Muscle layer of duodenum (tissue), 2 donors: ENCODE measurements around the gene PABPN1L.

ENCODE experiments used
- H3K27ac ChIP-seq: one replicate; pipeline ENCODE4 v1.7.0; 2013; ENCODE audit warnings: mild to moderate bottlenecking, low read length
- H3K27me3 ChIP-seq: one replicate; pipeline ENCODE4 v1.7.0; 2013; ENCODE audit warnings: low read depth, mild to moderate bottlenecking, control low read depth, low read length
- H3K36me3 ChIP-seq, 2 donors: one replicate each; pipeline ENCODE4 v1.7.0; 2013; ENCODE audit warnings: low read length in 2 of 2, control low read depth in 1 of 2, mild to moderate bottlenecking in 1 of 2; ENCODE audit not compliant: insufficient read depth in 2 of 2, control insufficient read depth in 1 of 2
- H3K4me1 ChIP-seq, 2 donors: one replicate each; pipeline ENCODE4 v1.7.0; 2013; ENCODE audit warnings: low read length in 2 of 2, mild to moderate bottlenecking in 2 of 2, control low read depth in 1 of 2, moderate library complexity in 1 of 2; ENCODE audit not compliant: insufficient read depth in 2 of 2, control insufficient read depth in 1 of 2
- H3K4me3 ChIP-seq, 2 donors: one replicate each; pipeline ENCODE4 v1.7.0; 2013; ENCODE audit warnings: low read length in 2 of 2, low read depth in 1 of 2, mild to moderate bottlenecking in 1 of 2
- H3K9me3 ChIP-seq, 2 donors: one replicate each; pipeline ENCODE4 v1.7.0; 2013; ENCODE audit warnings: low read length in 2 of 2, control low read depth in 1 of 2, mild to moderate bottlenecking in 1 of 2; ENCODE audit not compliant: control insufficient read depth in 1 of 2
- donor health status: healthy.

Gene PABPN1L

DNA sequence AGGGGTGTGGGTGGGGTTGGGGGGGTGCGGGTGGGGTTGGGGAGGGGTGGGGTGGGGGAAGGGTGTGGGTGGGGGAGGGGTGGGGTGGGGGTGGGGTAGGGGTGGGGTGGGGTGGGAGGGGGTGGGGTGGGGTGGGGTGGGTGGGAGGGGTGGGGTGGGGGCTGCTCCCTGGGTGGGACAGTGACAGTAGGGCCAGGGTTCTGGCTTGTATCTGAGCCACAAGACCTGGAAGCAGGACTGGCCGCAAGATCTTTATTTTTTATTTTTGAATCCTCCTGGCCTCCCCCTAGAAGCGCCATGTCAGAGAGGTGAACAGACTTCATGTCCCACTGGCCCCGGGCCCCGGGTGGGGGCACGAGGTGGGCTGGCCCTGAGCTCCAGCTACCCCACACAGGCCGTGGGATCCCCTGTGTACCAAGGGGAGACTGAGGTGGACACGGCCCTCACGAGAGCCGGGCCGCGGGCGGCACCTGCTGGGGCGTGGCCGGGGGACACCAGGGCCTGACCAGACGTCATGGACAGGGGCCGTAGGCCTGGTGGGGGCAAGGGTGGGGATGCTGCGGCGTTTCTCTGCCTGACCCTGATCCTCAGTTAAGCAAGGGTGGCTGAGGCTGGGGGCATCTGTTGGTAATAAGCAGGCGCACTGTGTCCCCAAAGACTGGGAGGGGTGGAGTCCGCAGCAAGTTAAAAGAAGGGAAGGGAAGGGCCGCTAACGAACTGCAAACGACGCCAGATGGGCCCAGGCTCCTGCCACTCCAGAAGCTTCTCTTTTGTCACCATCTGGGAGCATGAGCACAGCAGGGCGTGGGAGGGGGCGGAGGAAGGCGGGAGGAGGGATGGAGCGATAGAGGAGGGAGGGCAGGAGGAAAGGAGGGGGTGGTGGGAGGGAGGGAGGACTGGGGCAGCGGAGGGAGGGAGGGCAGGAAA, 22.3 kb upstream of the PABPN1L start:
- Histone ChIP-seq H3K4me3 (no peak overlapping the region), H3K9me3 (no peaks in the 10 kb centered on the region), H3K27ac (no peak overlapping the region), H3K27me3 (no peaks in the 10 kb centered on the region), H3K4me1 (peaks cover 0 to 4% of the 10 kb centered on the region in 2 donors), H3K36me3 (peaks cover 0 to 20% of the 10 kb centered on the region in 2 donors)

- Histone ChIP-seq H3K27ac (no peak overlapping the region), H3K9me3 (no peaks in the 10 kb centered on the region), H3K36me3 (peaks cover 0 to 24% of the 10 kb centered on the region in 2 donors), H3K4me1 (peaks cover 0 to 4% of the 10 kb centered on the region in 2 donors), H3K4me3 (no peak overlapping the region), H3K27me3 (no peaks in the 10 kb centered on the region)
Observed at GRCh38 chr16:88888057-88888456, 21.6 kb upstream of the PABPN1L start.

DNA sequence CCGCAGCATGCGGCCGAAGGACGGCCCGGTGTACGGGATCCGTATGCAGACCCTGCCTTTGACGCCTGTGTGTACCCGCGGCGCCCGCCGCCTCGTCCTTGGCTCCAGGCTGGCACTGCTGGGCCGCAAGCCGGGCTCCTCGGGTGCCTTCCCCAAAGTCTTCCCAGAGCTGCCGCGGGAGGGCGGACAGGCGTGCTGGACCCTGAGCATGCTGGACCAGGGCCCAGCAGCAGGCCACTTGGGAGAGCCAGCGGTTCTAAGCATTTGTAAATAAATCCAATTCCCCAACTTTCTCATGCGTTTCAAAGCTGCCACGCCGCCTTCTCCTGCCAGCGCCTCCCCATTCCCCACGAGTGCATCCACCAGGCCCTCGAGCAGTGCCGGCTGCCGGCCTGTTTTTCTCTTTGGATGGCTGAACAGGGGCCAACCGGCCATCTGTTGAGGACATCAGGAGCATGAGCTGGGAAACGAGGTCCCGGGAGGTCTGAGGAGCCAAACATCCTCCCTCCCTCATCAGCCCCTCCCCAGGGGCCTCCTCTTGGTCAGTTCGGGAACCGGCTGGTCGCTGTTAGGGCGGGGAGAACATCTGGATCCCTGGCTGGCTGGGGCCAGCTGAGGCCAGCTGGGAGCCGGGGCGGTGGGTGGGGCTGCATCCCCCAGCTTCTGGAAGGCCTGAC, 20.5 kb upstream of the PABPN1L start:
- Histone ChIP-seq H3K27ac (no peak overlapping the region), H3K36me3 (peaks cover 0 to 28% of the 10 kb centered on the region in 2 donors)

DNA sequence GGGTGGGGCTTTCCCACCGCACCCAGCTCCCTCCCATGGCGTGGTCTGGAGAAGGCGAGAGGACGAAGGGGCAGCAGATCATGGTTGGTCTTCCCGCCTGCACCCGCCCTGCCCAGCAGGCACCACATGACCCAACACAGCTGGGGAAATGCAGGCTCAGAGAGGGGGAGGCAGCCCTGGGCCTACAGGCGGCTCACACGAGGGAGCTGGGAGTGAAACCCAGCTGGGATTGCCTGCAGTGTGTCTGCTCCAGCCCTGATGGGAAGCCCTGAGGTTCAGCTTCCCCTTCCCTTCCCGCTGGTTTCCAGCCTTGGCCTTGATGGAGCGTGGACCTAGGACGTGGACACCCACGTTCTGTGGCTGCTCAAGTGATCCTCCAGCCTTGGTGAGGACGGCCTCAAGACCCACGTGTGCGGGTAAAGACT, 20.0 kb upstream of the PABPN1L start:
- Histone ChIP-seq H3K27me3 (no peaks in the 10 kb centered on the region), H3K4me1 (peaks cover 0 to 8% of the 10 kb centered on the region in 2 donors), H3K36me3 (peaks cover 0 to 23% of the 10 kb centered on the region in 2 donors), H3K9me3 (no peaks in the 10 kb centered on the region), H3K4me3 (no peak overlapping the region), H3K27ac (no peak overlapping the region)

More for the DNA sequence above, 20.5 kb upstream of the PABPN1L start:
- no peaks in the 10 kb centered on the region for H3K27me3 ChIP-seq
- H3K4me3 ChIP-seq = no peak overlapping the region
- peaks cover 0 to 4% of the 10 kb centered on the region in 2 donors for H3K4me1 ChIP-seq
- no peaks in the 10 kb centered on the region for H3K9me3 ChIP-seq

GRCh38 chr16:88885693-88886280, 19.3 kb upstream of the PABPN1L start:
- Histone ChIP-seq H3K9me3 (no peaks in the 10 kb centered on the region), H3K27ac (no peak overlapping the region), H3K27me3 (no peaks in the 10 kb centered on the region), H3K36me3 (peaks cover 0 to 20% of the 10 kb centered on the region in 2 donors), H3K4me3 (no peak overlapping the region), H3K4me1 (peaks cover 0 to 10% of the 10 kb centered on the region in 2 donors)

DNA sequence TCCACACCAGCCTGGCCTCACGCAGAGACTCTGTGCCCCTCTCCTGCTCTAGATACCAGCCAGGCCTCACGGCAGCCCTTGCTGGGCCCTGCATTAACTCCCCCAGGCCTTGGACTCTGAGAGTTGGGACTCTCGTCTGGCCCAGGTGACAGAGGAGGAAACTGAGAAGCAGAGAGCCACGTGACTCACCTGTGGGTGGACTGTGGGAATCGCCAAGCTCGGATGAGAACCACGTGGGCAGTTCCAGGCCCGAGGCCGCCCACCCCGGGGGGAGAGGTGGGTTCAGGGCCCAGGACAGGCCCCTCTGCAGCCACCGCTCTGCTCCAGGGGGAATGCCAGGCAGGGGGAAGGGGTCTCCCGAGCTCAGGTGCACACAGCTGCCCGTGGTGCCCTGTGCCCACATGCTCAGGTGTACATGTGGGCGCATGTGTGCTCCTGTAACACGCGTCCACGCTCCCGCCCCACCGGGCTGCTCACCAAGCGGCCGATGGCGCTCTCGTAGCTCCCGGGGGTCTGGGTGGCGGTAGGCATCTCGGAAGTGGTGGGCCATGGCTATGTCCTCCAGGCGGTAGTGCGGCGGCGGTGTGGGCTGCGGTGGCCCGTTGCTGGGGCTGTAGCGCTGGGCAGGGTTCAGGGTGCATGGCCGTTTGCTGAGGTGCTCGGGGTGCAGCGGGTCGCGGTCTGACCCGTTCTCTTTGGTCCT, 18.3 kb upstream of the PABPN1L start:
- Histone ChIP-seq H3K4me3 (no peak overlapping the region), H3K27ac (no peak overlapping the region), H3K9me3 (no peaks in the 10 kb centered on the region), H3K36me3 (peaks cover 0 to 14% of the 10 kb centered on the region in 2 donors), H3K27me3 (no peaks in the 10 kb centered on the region), H3K4me1 (peaks cover 0 to 10% of the 10 kb centered on the region in 2 donors)

GRCh38 chr16:88883946-88884345, 17.5 kb upstream of the PABPN1L start:
- Histone ChIP-seq H3K4me3 (no peak overlapping the region), H3K9me3 (no peaks in the 10 kb centered on the region), H3K27ac (no peak overlapping the region), H3K27me3 (no peaks in the 10 kb centered on the region), H3K36me3 (peaks cover 0 to 14% of the 10 kb centered on the region in 2 donors), H3K4me1 (peaks cover 0 to 10% of the 10 kb centered on the region in 2 donors)

GRCh38 chr16:88883117-88883895, 16.8 kb upstream of the PABPN1L start:
- H3K27ac ChIP-seq = no peak overlapping the region
- peaks cover 0 to 14% of the 10 kb centered on the region in 2 donors for H3K36me3 ChIP-seq
- H3K27me3 ChIP-seq = no peaks in the 10 kb centered on the region
- peaks cover 0 to 10% of the 10 kb centered on the region in 2 donors for H3K4me1 ChIP-seq
- no peak overlapping the region for H3K4me3 ChIP-seq
- H3K9me3 ChIP-seq = no peaks in the 10 kb centered on the region

- Histone ChIP-seq H3K9me3 (no peaks in the 10 kb centered on the region), H3K4me3 (no peak overlapping the region), H3K27ac (no peak overlapping the region), H3K27me3 (no peaks in the 10 kb centered on the region), H3K36me3 (peaks cover 0 to 21% of the 10 kb centered on the region in 2 donors), H3K4me1 (peaks cover 0 to 6% of the 10 kb centered on the region in 2 donors)
Observed at GRCh38 chr16:88882358-88883030, 16.0 kb upstream of the PABPN1L start.
